ENCODE data around the gene SEMA3A.

The SEMA3A gene

GRCh38 chr7:84195295-84196060 is 889 bp upstream of the SEMA3A start:
- DNase-seq = no peak

DNA sequence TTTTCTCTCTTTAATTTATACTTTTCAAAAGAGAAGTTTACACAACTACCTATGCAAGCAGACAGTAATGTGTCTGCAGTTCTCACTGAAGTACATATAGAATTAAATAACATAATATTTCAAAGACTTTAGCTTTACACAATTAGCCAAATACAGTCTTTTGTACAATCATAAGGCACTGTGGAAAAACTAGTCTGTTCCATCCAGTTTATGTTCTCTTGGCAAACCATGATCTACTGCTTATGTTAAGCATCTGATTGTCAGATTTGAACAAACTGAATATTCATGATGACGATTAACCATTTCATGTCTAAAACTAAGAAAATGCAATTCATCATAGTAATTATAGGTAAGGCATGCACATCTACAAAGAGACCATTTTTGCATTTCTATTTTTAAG is 842 bp downstream of the SEMA3A start:
- DNase-seq = no peak

GRCh38 chr7:84191842-84192241 is 2.7 kb downstream of the SEMA3A start:
- DNase-seq = no peak

- DNase-seq = no peak
These were observed 3.3 kb downstream of the SEMA3A start for GRCh38 chr7:84191261-84191660.

DNA sequence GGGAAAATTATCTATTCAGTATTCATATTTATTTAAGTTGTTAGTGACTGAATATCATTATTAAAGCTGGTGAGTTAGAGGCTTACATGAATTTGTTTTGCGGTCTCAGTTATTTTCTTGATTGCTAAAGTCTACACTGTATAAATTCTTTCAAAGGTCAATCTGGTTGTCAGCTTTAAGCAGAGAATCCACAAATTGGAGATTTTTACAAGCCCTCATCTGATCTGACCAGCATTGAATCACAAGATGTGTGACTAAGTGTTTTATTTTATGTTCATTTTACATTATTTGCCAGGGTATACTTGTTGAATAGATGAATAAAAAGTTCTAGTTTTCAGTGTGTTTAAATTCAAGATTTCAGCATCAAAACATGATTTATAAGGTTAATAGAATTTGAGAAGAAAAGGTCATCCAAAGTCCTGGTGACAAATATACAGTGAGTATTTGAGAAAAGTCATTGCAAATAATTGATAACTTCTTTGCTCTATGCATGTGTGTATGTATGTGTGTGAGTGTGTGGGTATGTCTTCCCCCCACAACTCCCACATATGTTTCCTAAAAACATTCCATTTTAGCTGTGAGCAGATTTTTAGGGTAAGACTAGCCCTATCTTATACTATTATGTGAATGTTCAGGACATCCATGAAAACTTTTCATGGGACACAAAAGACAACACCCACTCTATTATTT is 4.4 kb downstream of the SEMA3A start:
- no peak for DNase-seq

DNA sequence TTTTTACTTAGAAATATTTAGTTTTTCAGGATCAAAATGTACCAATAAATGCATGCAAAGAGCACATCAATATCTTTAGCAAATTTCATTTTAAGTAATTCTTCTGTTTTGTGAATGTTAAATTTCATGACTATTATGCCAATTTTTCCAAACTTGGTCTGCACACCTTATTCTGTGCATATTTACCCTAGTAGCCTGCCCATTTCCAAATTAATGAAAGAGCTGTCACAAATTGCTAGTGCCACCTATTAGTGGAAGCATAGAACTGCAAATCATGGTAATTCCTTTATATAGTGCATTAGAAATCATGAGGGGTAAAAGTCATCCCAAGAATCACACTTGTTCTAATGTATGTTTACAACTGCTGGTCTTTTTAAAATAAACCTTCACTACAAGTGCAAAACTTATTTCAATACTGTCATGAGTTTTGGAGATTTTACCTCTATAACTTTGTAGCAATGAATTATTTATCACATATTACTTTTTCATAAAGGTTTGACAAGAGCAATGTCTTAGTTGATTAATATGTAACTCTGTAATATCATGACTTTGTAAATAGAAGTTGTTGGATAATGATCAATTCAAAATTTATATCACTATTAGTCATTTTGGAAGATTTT is 5.7 kb downstream of the SEMA3A start:
- peak; percentile 30 for DNase-seq

DNA sequence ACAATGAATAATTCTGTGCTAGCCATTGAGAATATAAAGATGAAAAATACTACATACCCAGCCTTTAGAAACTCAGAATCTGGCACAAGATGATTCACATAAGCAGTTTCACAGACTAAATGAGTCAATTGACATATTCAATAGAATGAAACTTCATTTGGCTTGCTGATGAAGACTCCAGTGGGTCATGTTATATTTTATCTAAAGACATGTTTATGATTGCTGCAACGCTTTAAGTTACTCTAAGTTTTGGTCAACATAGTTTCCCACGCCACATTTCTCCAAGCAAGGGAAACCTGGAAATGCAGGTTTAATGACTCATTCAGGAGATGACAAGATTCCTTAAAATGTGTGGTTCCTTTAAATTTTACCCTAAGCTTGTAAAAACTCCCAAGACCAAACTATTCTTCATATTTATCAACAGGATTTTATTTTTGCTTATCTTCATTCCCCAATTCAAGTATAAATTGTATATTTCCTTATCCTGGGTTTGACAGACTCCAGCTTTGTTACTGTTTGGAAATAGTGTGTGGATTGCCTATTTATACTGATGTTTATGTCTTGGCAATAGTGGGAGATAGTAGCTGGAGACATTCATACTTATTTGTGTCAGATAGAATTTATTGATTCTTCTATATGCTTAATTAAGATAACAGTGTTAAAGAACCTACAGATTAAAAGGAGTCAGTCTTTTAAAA is 6.6 kb downstream of the SEMA3A start:
- no peak for DNase-seq

- DNase-seq = no peak
These were observed 7.3 kb downstream of the SEMA3A start for GRCh38 chr7:84187087-84187805.

DNA sequence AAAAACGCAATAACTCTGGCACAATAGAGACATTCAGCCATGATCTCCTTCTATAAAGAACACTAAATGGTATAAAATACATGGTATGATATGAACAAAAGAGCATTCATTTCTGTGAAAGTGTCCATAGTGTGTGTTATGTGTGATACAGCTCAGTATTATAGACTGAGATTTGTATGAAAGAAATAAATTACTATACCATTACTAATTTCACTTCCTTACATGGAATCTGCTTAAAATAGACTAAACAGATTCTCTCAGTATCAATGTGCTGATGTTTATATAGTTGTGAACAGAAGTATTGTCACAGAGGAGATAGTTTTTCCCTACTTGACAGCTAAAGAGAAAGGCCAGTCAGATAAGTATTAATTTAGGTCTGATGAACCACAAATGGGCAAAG is 10.8 kb downstream of the SEMA3A start:
- DNase-seq = no peak

DNA sequence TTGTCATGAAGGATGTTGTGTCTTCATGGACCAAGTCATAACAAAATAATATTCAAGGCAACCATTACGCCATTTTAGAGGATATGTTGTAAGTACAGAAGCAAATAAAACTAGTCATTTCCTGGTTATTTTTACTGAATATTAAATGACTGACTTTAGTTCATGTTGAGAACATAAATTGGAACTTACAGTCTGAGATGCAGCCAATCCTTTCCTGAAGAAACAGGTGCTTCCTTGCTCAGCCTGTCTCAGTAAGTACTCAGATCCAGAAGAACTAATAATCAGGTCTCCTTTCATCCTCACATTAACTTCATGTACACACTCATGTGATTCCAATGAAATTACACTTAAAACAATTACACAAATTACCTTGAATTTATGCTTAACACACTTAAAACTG is 12.3 kb downstream of the SEMA3A start:
- no peak for DNase-seq

DNA sequence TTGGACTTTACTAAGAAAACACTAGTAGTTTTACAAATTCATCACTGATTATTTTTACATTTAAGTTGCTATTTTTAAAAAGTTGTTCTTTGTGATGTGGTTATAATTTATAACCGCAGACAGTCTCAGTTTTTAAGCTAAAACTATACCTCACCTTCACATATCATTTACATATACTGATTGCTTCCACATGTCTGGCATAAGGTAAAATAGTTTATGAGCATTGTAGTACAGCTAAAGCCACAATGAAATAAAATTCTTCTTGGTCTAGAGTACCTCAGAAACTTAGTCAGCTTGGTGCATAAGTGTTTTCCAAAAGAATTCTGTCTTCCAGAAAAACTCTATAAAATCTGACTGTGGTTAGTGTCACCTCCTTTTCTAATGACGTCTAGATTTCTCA is 13.0 kb downstream of the SEMA3A start:
- no peak for DNase-seq

DNA sequence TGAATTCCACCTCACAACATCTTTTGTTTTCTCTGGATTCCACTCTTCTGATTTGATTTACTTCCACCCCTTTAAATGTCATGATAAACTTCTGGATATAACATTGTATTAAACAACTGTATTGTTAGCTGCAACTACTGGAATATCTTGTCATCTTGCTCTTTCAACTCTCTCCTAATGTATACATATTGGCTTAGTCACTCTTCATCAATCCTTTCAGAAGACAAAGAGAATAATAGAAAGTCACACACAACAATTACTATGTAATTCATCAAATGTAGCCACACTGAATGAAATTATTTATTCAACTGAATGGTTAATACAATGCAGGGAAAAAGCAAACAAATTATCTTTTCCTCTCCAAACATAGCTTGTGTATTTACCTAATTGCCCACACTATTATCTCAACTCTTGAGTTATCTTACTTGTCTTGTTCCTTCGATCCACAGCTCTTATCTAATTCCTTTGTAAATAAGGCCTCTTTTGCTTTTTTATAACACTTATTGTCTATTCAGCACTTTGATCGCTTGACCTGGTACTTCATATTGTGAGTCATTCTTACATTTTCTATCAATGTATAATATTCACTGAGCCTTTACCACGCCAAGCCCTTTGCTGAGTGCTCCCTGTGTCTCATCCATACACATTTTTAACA is 16.7 kb downstream of the SEMA3A start:
- DNase-seq = peak; percentile 97

DNA sequence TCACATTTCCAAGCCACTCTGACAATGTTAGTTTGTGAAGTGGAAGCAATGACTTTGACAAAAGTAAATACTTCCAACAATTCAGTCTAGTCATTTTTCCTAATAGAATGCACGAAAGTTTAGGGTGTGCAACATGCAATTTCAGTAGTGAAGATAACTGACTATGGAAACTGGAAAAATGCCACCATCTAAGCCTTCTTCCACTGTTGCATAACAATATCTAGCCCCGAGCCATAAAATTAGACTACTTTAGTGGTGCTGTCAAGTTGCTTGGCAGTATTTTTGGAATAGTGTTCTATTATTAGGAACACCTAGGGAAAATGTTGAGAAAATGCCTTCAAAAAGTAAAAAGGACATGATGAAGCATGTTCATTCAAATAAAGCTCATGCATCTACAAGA is 17.9 kb downstream of the SEMA3A start:
- DNase-seq = no peak

- no peak for DNase-seq
These were observed 19.1 kb downstream of the SEMA3A start for GRCh38 chr7:84175461-84175860.

GRCh38 chr7:84170646-84171045 is 23.9 kb downstream of the SEMA3A start:
- DNase-seq = no peak

GRCh38 chr7:84162584-84162983 is 32.0 kb downstream of the SEMA3A start:
- no peak for DNase-seq

GRCh38 chr7:84162125-84162524 is 32.5 kb downstream of the SEMA3A start:
- DNase-seq = no peak

DNA sequence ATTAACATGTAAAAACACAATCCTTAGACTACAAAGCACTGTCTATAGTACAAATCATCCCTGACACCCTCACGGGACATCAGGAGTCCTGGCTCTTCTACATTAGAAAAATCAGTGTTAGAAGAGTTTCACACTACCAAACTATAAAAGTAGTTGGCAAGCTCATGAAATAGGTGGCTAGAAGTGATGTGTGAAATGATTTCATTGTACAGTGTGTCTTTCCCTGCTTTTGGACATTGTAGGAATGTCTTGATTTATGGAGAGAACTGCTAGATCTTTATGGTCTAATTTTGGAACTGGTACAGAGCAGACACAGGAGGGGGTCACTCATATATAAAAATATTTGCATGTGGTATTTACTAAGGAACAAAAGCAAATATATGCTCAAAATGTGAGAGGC is 33.2 kb downstream of the SEMA3A start:
- no peak for DNase-seq

DNA sequence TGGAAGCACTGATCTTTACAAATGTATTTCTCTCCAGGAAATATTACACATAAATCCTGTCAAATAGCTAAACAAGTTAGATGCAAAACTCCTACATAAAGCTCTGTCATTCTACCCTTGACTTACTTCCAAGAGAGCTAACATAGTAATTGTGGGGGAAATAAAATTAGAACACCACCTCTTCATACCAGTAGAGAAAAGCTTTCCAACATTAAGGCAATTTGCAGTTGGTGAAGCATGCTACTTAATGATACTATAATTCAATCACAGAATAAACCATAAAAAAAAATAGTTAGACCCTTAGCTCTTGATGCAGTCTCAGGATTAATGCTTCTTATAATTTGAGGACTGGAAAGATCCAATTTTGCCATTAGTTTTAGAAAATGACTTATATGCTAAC is 35.2 kb downstream of the SEMA3A start:
- DNase-seq = no peak

DNA sequence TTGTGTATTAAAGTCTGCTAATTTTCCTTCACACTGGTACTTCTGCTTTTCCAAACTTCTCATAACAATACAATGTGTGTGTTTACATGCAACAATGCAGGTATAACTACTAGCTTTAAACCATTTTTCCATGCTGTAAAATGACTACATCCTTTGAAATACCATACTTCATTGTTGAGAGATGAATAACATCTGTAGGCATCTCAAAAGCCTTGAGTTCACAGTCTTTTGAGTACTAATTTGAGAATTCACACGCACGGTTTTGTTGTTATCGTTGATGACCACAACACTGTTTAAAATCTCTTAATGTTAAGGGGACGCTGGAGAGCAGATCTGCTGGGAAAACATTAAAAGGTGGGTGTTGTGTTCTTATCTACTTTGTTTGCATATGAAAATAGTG is 37.4 kb downstream of the SEMA3A start:
- no peak for DNase-seq

DNA sequence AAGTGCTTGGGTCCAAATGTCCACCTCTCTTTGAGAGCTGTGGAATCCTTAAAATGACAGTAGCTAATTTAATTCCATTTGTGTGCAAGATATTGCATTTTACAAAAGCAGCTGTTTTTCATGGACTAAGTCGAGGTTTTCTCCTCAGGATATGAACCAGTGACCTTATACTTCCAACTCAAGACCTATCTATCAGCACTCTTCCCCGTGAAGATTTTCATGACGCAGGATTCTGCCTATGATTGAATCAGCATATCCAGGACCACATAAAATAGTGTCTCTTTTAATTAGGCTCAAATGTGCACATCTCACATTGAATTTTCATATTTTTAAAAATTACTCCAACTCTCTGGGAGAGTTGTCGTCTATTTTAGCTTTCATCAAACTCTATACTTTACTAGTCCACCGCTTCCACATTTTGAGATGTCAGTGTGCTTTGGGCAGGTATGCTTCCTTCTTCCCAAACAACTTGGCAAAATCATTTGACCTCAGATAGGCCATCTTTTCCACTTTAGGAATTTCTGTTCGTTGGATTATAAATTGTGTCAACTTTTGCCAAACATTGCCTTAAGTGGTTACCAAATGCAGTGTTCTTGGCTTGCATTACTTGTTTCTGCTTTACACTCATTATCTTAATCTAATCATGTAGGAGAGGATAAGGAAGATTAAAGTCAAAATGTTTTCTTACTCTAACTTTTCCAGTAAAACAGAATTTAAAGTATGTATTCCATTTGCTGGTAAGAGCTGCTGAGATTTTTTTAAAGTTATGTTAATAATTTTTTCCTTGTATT is 39.4 kb downstream of the SEMA3A start:
- DNase-seq = no peak

DNA sequence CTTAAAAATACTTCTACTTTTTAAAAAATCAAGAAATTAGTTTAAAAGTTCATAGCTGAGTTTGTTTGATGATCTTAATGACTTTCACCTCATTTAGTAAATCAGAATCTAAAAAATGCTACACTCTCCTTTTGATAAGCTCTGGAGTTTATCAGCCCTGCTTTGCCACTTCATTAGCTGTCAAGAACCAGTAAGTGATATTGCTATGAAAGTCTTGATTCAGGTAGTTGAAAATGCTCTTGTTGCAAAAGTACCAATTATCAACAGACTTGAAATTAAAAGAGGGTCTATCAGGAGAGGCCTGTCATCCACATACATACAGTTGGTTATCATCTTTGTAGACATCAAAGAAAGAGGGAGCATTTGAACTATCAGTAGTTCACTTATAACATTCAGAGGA is 41.6 kb downstream of the SEMA3A start:
- no peak for DNase-seq

Data from NCI-H748 treated with DMSO at 0.1 percent for 48 hours (cell line).